GM23248 (cell line): Measurements from ENCODE around the gene CCT3. TPM values are rescaled to one million over a fixed set of nuclear protein-coding genes. Genes with fewer than 3 reads are reported as not detected.
"Not testable (repeated sequence)": the region's sequence is repeated elsewhere in the genome, so short reads cannot be mapped to it uniquely, and the experiment has no call there.

Experiments
- DNase-seq: peaks from one replicate; pipeline ENCODE4 v3.0.0-alpha.2; 2015
- H2AFZ ChIP-seq: fragments of 200-600 bp; sonication (generic); 2 replicates; pipeline ENCODE4 v1.6.1; 2016; ENCODE audit warnings: antibody characterized with exemption
- H3F3A ChIP-seq: fragments of 200-600 bp; sonication (generic); 2 replicates; pipeline ENCODE4 v1.6.1; 2016; ENCODE audit warnings: mild to moderate bottlenecking, antibody characterized with exemption, mixed run types; ENCODE audit not compliant: insufficient read depth
- H3K27ac ChIP-seq: fragments of 200-600 bp; sonication (generic); 2 replicates; pipeline ENCODE4 v1.5.1; 2016; ENCODE audit warnings: mild to moderate bottlenecking
- H3K27me3 ChIP-seq: fragments of 200-600 bp; sonication (generic); replicated peaks from 2 replicates; pipeline ENCODE4 v1.6.1; 2016; ENCODE audit warnings: mild to moderate bottlenecking; ENCODE audit not compliant: insufficient read depth
- H3K36me3 ChIP-seq: fragments of 200-600 bp; sonication (generic); 2 replicates; pipeline ENCODE4 v1.6.1; 2016; ENCODE audit warnings: low read depth, mild to moderate bottlenecking
- H3K4me1 ChIP-seq: fragments of 200-600 bp; sonication (generic); 2 replicates; pipeline ENCODE4 v1.6.1; 2016; ENCODE audit warnings: mild to moderate bottlenecking; ENCODE audit not compliant: insufficient read depth
- H3K4me2 ChIP-seq: fragments of 200-600 bp; sonication (generic); one replicate; pipeline ENCODE4 v1.6.1; 2016; ENCODE audit warnings: mild to moderate bottlenecking; ENCODE audit not compliant: unreplicated experiment
- H3K4me3 ChIP-seq: fragments of 200-600 bp; sonication (generic); 2 replicates; pipeline ENCODE4 v1.5.1; 2016; ENCODE audit warnings: mild to moderate bottlenecking
- H3K79me2 ChIP-seq: fragments of 200-600 bp; sonication (generic); 2 replicates; pipeline ENCODE4 v1.6.1; 2016; ENCODE audit warnings: mild to moderate bottlenecking; ENCODE audit not compliant: insufficient read depth
- H3K9ac ChIP-seq: fragments of 200-600 bp; sonication (generic); 2 replicates; pipeline ENCODE4 v1.6.1; 2016; ENCODE audit warnings: mild to moderate bottlenecking
- H3K9me2 ChIP-seq: fragments of 200-600 bp; sonication (generic); 2 replicates; pipeline ENCODE4 v1.6.1; 2016; ENCODE audit warnings: mixed run types, mild to moderate bottlenecking, moderate library complexity; ENCODE audit not compliant: insufficient read depth
- H3K9me3 ChIP-seq: fragments of 200-600 bp; sonication (generic); one replicate; pipeline ENCODE4 v1.6.1; 2017; ENCODE audit warnings: low read depth
- H4K20me1 ChIP-seq: fragments of 200-600 bp; sonication (generic); 2 replicates; pipeline ENCODE4 v1.6.0; 2016; ENCODE audit not compliant: insufficient read depth
- EZH2 ChIP-seq: fragments of 200-600 bp; sonication (generic); IDR thresholded peaks from 2 replicates; pipeline ENCODE4 v1.6.1; 2018; ENCODE audit warnings: antibody characterized with exemption, mild to moderate bottlenecking; ENCODE audit not compliant: insufficient read depth, poor library complexity, severe bottlenecking
- EZH2phosphoT487 ChIP-seq: fragments of 200-600 bp; sonication (generic); IDR thresholded peaks from 2 replicates; pipeline ENCODE4 v1.6.1; 2018; ENCODE audit warnings: antibody characterized with exemption, moderate library complexity, mild to moderate bottlenecking, low read depth; ENCODE audit not compliant: insufficient read depth
- WGBS, 2 experiments: methylation state at CpG; one replicate each; pipeline ENCODE4 v1.1.6; 2015 to 2017; ENCODE audit warnings: low lambda C conversion rate in 2 of 2, low coverage in 1 of 2; ENCODE audit errors: missing lambda C conversion rate in 2 of 2; 5-methylcytosine and 5-hydroxymethylcytosine counted together
- in situ Hi-C: fragments of 300-500 bp; cut with MboI; formaldehyde crosslinking; loops from 2 replicates; pipeline ENCODE4 v1.15.0; 2020
- polyA plus RNA-seq: library from polyadenylated mRNA; unstranded; fragments of >200 nt; fragmentation: Nextera tagmentation; extraction: Ambion mirVana; gene quantifications from 2 replicates; pipeline ENCODE4 v1.2.1, GENCODE V29; 2016
- total RNA-seq: library from RNA; depleted of rRNA; stranded (reverse); fragments of >200 nt; shearing (Covaris generic); gene quantifications from 2 replicates; pipeline ENCODE4 v1.2.3, GENCODE V29; 2014

Gene CCT3
- total and polyA plus RNA-seq, 2 experiments from 2014 or later = 226 to 307 TPM

- no peak overlapping the region for H3K27ac ChIP-seq
- 67 to 74% methylated on average over 1 of the region's 1 CpG for WGBS, 2 experiments
Observed at GRCh38 chr1:156342166-156342955, 4.3 kb upstream of the CCT3 start.

DNA sequence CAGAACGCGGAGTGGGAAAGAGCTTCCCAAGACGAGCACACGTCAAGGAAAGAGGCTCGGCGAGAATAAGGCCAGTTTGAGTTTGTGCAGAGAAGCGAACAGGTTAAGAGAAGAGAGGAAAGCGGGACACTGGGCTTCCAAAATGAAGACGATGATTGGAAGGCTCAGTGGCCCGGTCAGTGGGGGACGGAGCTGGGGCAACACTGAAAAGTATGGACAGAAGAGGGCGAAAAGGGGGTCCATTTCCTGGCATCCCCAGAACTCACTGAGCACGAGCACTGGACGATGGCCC lies 258 bp downstream of the CCT3 start:
- Histone ChIP-seq H3K27me3 (no peaks in the 10 kb centered on the region), H3K36me3 (peaks cover 29% of the 10 kb centered on the region), H3K79me2 (peaks cover 52% of the 10 kb centered on the region), H3K27ac (peak overlapping the region; percentile 56), H3K4me3 (peak overlapping the region; percentile 99), H3K4me2 (peak overlapping the region; percentile 87), H3K4me1 (peaks cover 20% of the 10 kb centered on the region), H3K9me2 (no peaks in the 10 kb centered on the region), H3K9ac (peak overlapping the region; percentile 87), H2AFZ (peak overlapping the region; percentile 86), H3F3A (0 out of 2 replicates have a peak, but pooled peaks cover 7% of the 10 kb centered on the region), H3K9me3 (no peaks in the 10 kb centered on the region), H4K20me1 (peaks cover 13% of the 10 kb centered on the region; the same call in 1 of the 2 replicates)
- in situ Hi-C loops = no loop called here
- DNase-seq = no peak
- 1% methylated on average over 14 of the region's 14 CpGs for WGBS, 2 experiments
- TF ChIP-seq EZH2phosphoT487 (no peak), EZH2 (no peak)

More at GRCh38 chr1:156342166-156342955, 4.3 kb upstream of the CCT3 start:
- no peak for TF ChIP-seq EZH2
- no peak for TF ChIP-seq EZH2phosphoT487
- Histone ChIP-seq H3K4me2 (no peak overlapping the region), H3K36me3 (no peaks in the 10 kb centered on the region), H3K9me2 (no peaks in the 10 kb centered on the region), H4K20me1 (no peaks in the 10 kb centered on the region), H3K79me2 (peaks cover 7% of the 10 kb centered on the region), H3K4me3 (no peak overlapping the region), H2AFZ (no peak overlapping the region), H3K4me1 (peaks cover 12% of the 10 kb centered on the region), H3K9me3 (no peaks in the 10 kb centered on the region), H3K9ac (no peak overlapping the region), H3F3A (peaks cover 20% of the 10 kb centered on the region), H3K27me3 (no peaks in the 10 kb centered on the region)
- peak; percentile 55 for DNase-seq
- in situ Hi-C loops = no loop called here

DNA sequence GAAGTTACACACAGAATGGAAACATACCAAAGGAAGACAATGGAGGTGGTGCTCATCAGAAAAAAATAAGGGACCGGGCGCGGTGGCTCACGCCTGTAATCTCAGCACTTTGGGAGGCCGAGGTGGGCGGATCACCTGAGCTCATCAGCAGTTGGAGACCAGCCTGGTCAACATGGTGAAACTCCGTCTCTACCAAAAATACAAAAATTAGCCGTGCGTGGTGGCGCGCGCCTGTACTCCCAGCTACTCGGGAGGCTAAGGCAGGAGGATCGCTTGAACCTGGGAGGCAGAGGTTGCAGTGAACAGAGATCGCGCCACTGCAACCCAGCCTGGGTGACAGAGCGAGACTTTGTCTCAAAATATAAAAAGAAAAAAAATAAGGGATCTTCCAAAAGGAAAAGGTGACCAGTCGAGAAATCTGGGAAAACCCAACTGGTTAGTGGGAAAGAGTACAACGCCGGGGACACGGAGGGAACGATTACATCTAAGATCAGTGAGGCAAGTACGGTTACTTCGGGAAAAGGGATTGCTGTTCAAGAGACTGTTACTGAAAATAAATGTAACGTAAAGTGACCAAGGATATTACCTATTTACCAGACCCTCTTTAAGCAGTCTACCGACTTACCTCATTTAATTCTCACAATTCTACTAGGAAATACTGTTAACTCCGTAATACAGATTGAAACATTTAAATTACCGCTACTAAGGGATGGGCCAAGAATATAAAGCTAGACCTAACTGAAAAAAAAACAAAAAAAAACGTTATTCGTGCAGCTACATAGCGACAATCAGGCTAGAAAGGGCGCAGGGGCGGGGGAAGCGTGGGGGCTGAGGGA lies 822 bp downstream of the CCT3 start:
- peak overlapping the region; percentile 99 for H3K4me3 ChIP-seq
- WGBS, 2 experiments = 42% methylated on average over 34 of the region's 34 CpGs
- peak overlapping the region; percentile 87 for H3K9ac ChIP-seq
- 0 out of 2 replicates have a peak, but pooled peaks cover 3% of the 10 kb centered on the region for H3F3A ChIP-seq
- no peaks in the 10 kb centered on the region for H3K27me3 ChIP-seq
- H3K9me2 ChIP-seq = no peaks in the 10 kb centered on the region
- peak overlapping the region; percentile 56 for H3K27ac ChIP-seq
- in situ Hi-C loops = no loop called here
- H3K9me3 ChIP-seq = no peaks in the 10 kb centered on the region
- H3K36me3 ChIP-seq = peaks cover 34% of the 10 kb centered on the region
- H3K4me2 ChIP-seq = peak overlapping the region; percentile 87
- TF ChIP-seq EZH2phosphoT487 (no peak), EZH2 (no peak)
- H2AFZ ChIP-seq = peak overlapping the region; percentile 86
- H3K4me1 ChIP-seq = peaks cover 20% of the 10 kb centered on the region
- peaks cover 13% of the 10 kb centered on the region; the same call in 1 of the 2 replicates for H4K20me1 ChIP-seq
- H3K79me2 ChIP-seq = peaks cover 58% of the 10 kb centered on the region
- DNase-seq = peak; percentile 35

DNA sequence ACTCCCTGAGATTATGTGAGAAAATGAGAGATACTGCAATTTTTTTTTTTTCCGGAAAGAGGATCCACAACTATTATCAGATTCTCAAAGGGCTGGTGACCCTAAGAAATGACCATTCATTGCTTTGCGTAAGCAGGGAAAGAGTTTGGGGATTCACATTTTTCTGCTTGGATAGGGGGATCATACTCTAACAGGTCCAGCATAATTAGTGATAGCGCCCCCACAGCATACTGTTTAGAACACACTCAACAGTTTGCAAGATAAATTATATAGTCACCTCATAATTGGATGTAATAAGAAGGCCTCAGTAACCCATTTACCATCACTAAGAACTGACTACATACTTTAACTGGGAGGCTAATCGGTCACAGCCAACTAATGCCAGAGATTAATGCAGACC lies 1.9 kb downstream of the CCT3 start:
- Histone ChIP-seq H3K9me3 (no peaks in the 10 kb centered on the region), H3K36me3 (peaks cover 41% of the 10 kb centered on the region), H3K9me2 (no peaks in the 10 kb centered on the region), H3K27ac (no peak overlapping the region), H4K20me1 (peaks cover 13% of the 10 kb centered on the region; the same call in 1 of the 2 replicates), H3K9ac (peak overlapping the region; percentile 22), H3F3A (no peaks in the 10 kb centered on the region), H3K4me1 (peaks cover 20% of the 10 kb centered on the region), H3K27me3 (no peaks in the 10 kb centered on the region), H3K4me2 (peak overlapping the region; percentile 87), H3K4me3 (peak overlapping the region; percentile 99), H3K79me2 (peaks cover 63% of the 10 kb centered on the region), H2AFZ (no peak overlapping the region)
- in situ Hi-C loops = no loop called here
- peak; percentile 26 for DNase-seq
- 75 to 88% methylated on average over 4 of the region's 4 CpGs for WGBS, 2 experiments
- no peak for TF ChIP-seq EZH2
- no peak for TF ChIP-seq EZH2phosphoT487

GRCh38 chr1:156323179-156323578 lies 14.9 kb downstream of the CCT3 start:
- Histone ChIP-seq H3K79me2 (peaks cover 44% of the 10 kb centered on the region), H3K36me3 (peaks cover 53% of the 10 kb centered on the region), H3F3A (peaks cover 42% of the 10 kb centered on the region)
- H2AFZ ChIP-seq, H3K9ac ChIP-seq, H3K9me2 ChIP-seq, in situ Hi-C loops, H3K4me2 ChIP-seq, H3K27ac ChIP-seq, H3K9me3 ChIP-seq, H3K27me3 ChIP-seq, H4K20me1 ChIP-seq, H3K4me3 ChIP-seq, H3K4me1 ChIP-seq: not testable (repeated sequence)
- peak; percentile 60 for DNase-seq
- WGBS, 2 experiments = 72% methylated on average over 9 of the region's 9 CpGs
